Measurements from ENCODE around the gene PSMF1.

DNA sequence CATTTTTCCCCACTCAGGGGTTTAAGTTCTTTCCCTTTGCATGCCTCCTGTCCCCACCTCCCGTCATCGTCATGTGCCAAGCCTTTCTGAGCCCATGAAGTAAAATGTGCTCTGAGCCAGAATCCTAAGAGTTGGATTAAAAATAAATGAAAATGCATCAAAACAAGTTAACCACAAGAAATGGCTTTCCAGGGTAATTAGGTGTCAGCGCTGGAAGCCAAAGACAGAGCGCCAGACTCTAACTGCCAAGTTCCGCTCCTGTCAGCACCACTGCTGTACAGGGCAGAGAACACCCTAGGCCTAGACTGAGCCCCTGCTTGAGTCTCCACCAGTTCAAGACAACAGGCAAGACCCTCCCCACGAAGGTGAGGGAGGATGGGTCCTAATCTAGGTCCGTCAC, 79.4 kb downstream of the PSMF1 start:
- no peak for TF ChIP-seq POLR2A (IDR thresholded peaks at IDR 0.05; ENCODE audit: low read depth)
- TF ChIP-seq, protein P1, sequence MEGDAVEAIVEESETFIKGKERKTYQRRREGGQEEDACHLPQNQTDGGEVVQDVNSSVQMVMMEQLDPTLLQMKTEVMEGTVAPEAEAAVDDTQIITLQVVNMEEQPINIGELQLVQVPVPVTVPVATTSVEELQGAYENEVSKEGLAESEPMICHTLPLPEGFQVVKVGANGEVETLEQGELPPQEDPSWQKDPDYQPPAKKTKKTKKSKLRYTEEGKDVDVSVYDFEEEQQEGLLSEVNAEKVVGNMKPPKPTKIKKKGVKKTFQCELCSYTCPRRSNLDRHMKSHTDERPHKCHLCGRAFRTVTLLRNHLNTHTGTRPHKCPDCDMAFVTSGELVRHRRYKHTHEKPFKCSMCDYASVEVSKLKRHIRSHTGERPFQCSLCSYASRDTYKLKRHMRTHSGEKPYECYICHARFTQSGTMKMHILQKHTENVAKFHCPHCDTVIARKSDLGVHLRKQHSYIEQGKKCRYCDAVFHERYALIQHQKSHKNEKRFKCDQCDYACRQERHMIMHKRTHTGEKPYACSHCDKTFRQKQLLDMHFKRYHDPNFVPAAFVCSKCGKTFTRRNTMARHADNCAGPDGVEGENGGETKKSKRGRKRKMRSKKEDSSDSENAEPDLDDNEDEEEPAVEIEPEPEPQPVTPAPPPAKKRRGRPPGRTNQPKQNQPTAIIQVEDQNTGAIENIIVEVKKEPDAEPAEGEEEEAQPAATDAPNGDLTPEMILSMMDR (IDR thresholded peaks at IDR 0.05) = no peak
